ENCODE data around the gene CYTH3. TPM values are rescaled to one million over a fixed set of nuclear protein-coding genes. Genes with fewer than 3 reads are reported as not detected.
A peak's percentile ranks its signal among the peaks of the same experiment; 100 is the strongest.
"Not testable (repeated sequence)": the region's sequence is repeated elsewhere in the genome, so short reads cannot be mapped to it uniquely, and the experiment has no call there.

The CYTH3 gene
- total RNA-seq, 1 donor from 2014 or later, result 24.1 TPM

DNA sequence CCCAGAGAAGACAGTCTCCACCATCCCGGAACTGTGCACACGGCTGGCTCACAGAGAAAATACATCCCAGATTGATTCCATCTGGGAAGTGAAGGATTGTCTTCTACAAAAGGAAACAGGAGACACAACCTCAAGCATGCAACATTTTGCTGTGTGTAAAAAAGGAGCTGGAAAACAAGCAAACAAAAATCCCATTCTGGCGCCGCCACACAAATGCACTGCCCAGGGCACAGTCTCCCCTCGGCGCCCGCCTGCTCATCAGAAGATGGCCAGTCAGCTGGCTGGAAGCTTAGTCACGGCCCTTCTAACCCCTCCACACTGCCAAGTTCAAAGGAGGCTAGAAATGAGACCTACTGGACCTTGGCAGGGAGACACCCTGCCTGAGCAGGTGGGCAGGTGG, 14.1 kb upstream of the CYTH3 start:
- H3K4me3 Mint-ChIP-seq, result no peak overlapping the region
- H3K4me1 Mint-ChIP-seq, result no peaks in the 10 kb centered on the region
- no peak overlapping the region for H3K27ac Mint-ChIP-seq (ENCODE audit: unreplicated experiment)
- TF ChIP-seq, protein P1, sequence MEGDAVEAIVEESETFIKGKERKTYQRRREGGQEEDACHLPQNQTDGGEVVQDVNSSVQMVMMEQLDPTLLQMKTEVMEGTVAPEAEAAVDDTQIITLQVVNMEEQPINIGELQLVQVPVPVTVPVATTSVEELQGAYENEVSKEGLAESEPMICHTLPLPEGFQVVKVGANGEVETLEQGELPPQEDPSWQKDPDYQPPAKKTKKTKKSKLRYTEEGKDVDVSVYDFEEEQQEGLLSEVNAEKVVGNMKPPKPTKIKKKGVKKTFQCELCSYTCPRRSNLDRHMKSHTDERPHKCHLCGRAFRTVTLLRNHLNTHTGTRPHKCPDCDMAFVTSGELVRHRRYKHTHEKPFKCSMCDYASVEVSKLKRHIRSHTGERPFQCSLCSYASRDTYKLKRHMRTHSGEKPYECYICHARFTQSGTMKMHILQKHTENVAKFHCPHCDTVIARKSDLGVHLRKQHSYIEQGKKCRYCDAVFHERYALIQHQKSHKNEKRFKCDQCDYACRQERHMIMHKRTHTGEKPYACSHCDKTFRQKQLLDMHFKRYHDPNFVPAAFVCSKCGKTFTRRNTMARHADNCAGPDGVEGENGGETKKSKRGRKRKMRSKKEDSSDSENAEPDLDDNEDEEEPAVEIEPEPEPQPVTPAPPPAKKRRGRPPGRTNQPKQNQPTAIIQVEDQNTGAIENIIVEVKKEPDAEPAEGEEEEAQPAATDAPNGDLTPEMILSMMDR (conservative IDR thresholded peaks at IDR 0.05), result no peak
- no peaks in the 10 kb centered on the region for H3K36me3 Mint-ChIP-seq (ENCODE audit: low read depth)
- H3K9me3 Mint-ChIP-seq, result no peaks in the 10 kb centered on the region
- no peak for DNase-seq (ENCODE audit: low read depth, low spot score)
- peaks cover 2% of the 10 kb centered on the region for H3K27me3 Mint-ChIP-seq (ENCODE audit: low read depth)

DNA sequence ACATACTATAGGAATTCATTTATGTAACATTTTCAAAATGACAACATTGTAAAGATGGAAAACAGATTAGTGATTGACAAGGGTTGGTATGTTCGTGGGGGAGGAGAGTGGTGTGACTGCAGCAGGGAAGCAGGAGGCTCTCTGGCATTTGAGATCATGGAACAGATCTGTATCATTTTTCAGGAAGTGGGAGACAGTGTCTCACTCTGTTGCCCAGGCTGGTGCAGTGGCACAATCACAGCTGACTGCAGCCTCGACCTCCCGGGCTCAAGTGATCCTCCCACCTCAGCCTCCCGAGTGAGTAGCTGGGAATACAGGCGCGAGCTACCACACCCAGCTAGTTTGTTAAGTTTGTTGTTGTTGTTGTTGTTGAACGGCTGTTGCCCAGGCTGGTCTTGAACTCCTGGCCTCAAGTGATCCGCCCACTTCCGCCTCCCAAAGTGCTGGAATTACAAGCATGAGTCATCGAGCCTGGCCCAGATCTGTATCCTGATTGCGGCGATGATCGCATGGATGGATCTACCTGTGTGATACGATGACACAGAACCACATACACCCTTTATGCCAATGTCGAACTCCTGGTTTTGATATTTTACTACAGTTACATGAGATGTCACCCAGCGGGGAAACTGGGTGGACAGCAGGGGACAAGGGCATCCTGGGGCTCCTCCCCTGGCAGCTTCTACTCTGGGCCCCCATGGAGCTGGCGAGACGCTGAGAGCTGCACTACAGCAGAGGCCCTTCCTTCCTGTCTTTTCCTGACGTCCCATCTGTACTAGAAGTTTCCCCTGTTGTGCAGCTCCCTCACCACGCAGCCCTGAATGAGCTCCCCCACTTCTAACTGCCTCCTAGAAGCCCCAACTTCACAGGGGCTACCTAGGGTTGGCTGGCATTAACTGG, 12.3 kb upstream of the CYTH3 start:
- Mint-ChIP-seq H3K27me3 (ENCODE audit: low read depth) (peaks cover 2% of the 10 kb centered on the region), H3K4me1 (no peaks in the 10 kb centered on the region), H3K9me3 (no peaks in the 10 kb centered on the region), H3K36me3 (ENCODE audit: low read depth) (no peaks in the 10 kb centered on the region), H3K4me3 (no peak overlapping the region), H3K27ac (ENCODE audit: unreplicated experiment) (peak overlapping the region; percentile 78)
- no peak for DNase-seq (ENCODE audit: low read depth, low spot score)
- TF ChIP-seq, protein P1 (conservative IDR thresholded peaks at IDR 0.05), result no peak

DNA sequence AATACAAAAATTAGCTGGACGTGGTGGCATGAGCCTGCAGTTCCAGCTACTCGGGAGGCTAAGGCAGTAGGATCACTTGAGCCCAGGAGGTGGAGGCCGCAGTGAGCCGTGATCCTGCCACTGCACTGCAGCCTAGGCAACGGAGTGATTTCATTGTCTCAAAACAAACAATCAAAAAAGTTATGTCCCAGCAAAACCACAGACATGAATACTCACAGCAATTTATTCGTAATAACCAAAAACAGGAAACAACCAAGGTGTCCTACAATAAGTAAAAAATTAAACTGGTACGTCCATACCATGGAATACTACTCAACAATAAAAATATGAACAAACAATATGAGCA, 11.6 kb upstream of the CYTH3 start:
- H3K4me1 Mint-ChIP-seq, result peaks cover 4% of the 10 kb centered on the region
- H3K36me3 Mint-ChIP-seq (ENCODE audit: low read depth), result no peaks in the 10 kb centered on the region
- no peaks in the 10 kb centered on the region for H3K9me3 Mint-ChIP-seq
- H3K27ac Mint-ChIP-seq (ENCODE audit: unreplicated experiment), result peak overlapping the region; percentile 27
- TF ChIP-seq, protein P1 (conservative IDR thresholded peaks at IDR 0.05), result no peak
- no peak overlapping the region for H3K4me3 Mint-ChIP-seq
- no peak for DNase-seq (ENCODE audit: low read depth, low spot score)
- peaks cover 2% of the 10 kb centered on the region for H3K27me3 Mint-ChIP-seq (ENCODE audit: low read depth)

DNA sequence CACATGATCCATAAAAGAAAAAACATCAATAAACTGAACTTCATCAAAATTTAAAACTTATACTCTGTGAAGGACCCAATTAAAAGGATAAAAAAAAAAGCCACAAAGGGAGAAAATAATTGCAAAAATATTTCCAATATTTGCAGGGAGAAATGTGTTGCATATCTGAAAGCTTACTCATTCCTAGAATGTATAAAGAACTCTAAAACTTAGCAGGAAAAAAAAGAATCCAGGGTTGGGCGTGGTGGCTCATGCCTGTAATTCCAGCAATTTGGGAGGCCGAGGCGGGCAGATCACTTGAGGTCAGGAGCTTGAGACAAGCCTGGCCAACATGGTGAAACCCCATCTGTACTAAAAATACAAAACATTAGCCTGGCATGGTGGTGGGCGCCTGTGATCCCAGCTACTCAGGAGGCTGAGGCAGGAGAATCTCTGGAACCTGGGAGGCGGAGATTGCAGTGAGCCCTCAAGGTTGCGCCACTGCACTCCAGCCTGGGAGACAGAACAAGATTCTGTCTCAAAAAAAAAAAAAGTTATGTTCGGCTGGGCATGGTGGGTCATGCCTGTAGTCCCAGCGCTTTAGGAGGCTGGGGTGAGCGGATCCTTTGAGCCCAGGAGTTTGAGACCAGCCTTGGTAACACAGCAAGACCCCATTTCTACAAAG, 11.1 kb upstream of the CYTH3 start:
- not testable (repeated sequence) for H3K4me1 Mint-ChIP-seq; H3K9me3 Mint-ChIP-seq; H3K36me3 Mint-ChIP-seq (ENCODE audit: low read depth); H3K27me3 Mint-ChIP-seq (ENCODE audit: low read depth); H3K4me3 Mint-ChIP-seq; DNase-seq (ENCODE audit: low read depth, low spot score)
- H3K27ac Mint-ChIP-seq (ENCODE audit: unreplicated experiment), result peak overlapping the region; percentile 27

DNA sequence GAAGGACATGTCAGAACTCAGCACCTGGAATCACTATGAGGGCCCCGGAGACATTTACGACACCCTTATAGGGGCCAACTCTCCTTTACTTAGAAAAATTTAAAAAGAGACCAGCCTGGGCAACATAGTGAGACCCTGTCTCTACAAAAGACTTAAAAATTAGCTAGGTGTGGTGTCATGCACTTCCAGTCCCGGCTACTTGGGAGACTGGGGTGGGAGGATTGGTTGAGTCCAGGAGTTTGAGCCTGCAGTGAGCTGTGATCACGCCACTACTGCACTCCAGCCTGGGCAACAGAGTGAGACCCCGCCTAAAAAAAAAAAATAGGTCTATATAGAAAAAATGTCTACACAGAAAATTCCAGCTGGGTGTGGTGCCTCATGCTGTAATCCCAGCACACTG, 7.5 kb upstream of the CYTH3 start:
- H3K4me1 Mint-ChIP-seq, result peaks cover 17% of the 10 kb centered on the region
- DNase-seq (ENCODE audit: low read depth, low spot score), result no peak
- no peaks in the 10 kb centered on the region for H3K9me3 Mint-ChIP-seq
- TF ChIP-seq, protein P1 (conservative IDR thresholded peaks at IDR 0.05), result no peak
- no peaks in the 10 kb centered on the region for H3K36me3 Mint-ChIP-seq (ENCODE audit: low read depth)
- no peak overlapping the region for H3K27ac Mint-ChIP-seq (ENCODE audit: unreplicated experiment)
- no peak overlapping the region for H3K4me3 Mint-ChIP-seq
- peaks cover 2% of the 10 kb centered on the region for H3K27me3 Mint-ChIP-seq (ENCODE audit: low read depth)

DNA sequence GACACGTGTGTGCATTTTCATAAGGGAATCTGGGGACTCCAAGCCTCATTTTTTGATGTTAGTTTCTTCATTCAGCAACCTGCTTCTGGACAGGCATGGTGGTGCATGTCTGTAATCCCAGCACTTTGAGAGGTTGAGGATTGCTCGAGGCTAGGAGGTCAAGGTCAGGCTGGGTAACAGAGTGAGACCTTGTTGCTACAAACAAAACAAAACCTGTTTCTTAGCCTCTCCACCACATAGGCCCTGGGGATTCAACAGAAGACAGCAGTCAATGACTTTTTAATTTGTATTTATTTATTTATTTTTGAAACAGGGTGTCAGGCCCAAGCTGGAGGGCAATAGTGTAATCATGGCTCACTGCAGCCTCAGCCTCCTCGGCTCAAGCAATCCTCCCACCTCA, 6.9 kb upstream of the CYTH3 start:
- Mint-ChIP-seq H3K9me3 (no peaks in the 10 kb centered on the region), H3K4me3 (no peak overlapping the region), H3K27ac (ENCODE audit: unreplicated experiment) (no peak overlapping the region), H3K36me3 (ENCODE audit: low read depth) (no peaks in the 10 kb centered on the region), H3K27me3 (ENCODE audit: low read depth) (peaks cover 2% of the 10 kb centered on the region), H3K4me1 (peaks cover 17% of the 10 kb centered on the region)
- no peak for DNase-seq (ENCODE audit: low read depth, low spot score)
- TF ChIP-seq, protein P1 (conservative IDR thresholded peaks at IDR 0.05), result no peak
